Measurements from ENCODE around the gene ZSCAN5B. TPM values are rescaled to one million over a fixed set of nuclear protein-coding genes. Genes with fewer than 3 reads are reported as not detected.

The ZSCAN5B gene
- total and polyA plus RNA-seq, 2 of the 13 experiments (the other 11 are each of a cell fraction or from before 2014, with no cell fraction given): not detected

- TF ChIP-seq HMGXB4 (CRISPR knock-in tag; IDR thresholded peaks at IDR 0.05; ENCODE audit: borderline replicate concordance in 1 of 2, low read depth in 1 of 2): 0 out of 4 replicates have a peak, but pooled peaks of 1 of the 2 experiments have one; percentile 37
- no peak for TF ChIP-seq ZNF841 (CRISPR knock-in tag; IDR thresholded peaks at IDR 0.05; ENCODE audit: borderline replicate concordance)
- TF ChIP-seq TBX3 (IDR thresholded peaks at IDR 0.05; ENCODE audit: borderline replicate concordance): no peak
- TF ChIP-seq ZSCAN31 (CRISPR knock-in tag; IDR thresholded peaks at IDR 0.05; ENCODE audit: low read depth): peak; percentile 20; the same call in 1 of the 2 replicates
- TF ChIP-seq TOPORS (CRISPR knock-in tag; IDR thresholded peaks at IDR 0.05): 0 out of 2 replicates have a peak, but pooled peaks have one; percentile 63
- TF ChIP-seq HNF4A (CRISPR knock-in tag; IDR thresholded peaks at IDR 0.05): peak; percentile 58
- TF ChIP-seq ZNF652 (CRISPR knock-in tag; IDR thresholded peaks at IDR 0.05; ENCODE audit: borderline replicate concordance, low read depth): 0 out of 2 replicates have a peak, but pooled peaks have one; percentile 2
- TF ChIP-seq ZFP36 (IDR thresholded peaks at IDR 0.05; ENCODE audit: borderline replicate concordance, low read depth, low read length, partially characterized antibody): no peak
- TF ChIP-seq ZNF343 (CRISPR knock-in tag; IDR thresholded peaks at IDR 0.05): peak; percentile 66; the same call in 1 of the 2 replicates
- peak; percentile 86; the same call in 1 of the 2 replicates for TF ChIP-seq ZNF572 (CRISPR knock-in tag; IDR thresholded peaks at IDR 0.05)
- TF ChIP-seq EEA1 (CRISPR knock-in tag; IDR thresholded peaks at IDR 0.05; ENCODE audit: borderline replicate concordance): no peak
- no peak for TF ChIP-seq SIN3A (IDR thresholded peaks at IDR 0.05; ENCODE audit: borderline replicate concordance, low read depth, low read length)
- no peak for TF ChIP-seq ZNF460 (CRISPR knock-in tag; IDR thresholded peaks at IDR 0.05; ENCODE audit: borderline replicate concordance)
- TF ChIP-seq ATAD3A (CRISPR knock-in tag; IDR thresholded peaks at IDR 0.05): no peak
- 0 out of 2 replicates have a peak, but pooled peaks have one; percentile 29 for TF ChIP-seq ZNF609 (CRISPR knock-in tag; IDR thresholded peaks at IDR 0.05; ENCODE audit: borderline replicate concordance)
- TF ChIP-seq ZNF607 (CRISPR knock-in tag; IDR thresholded peaks at IDR 0.05; ENCODE audit: borderline replicate concordance): 0 out of 2 replicates have a peak, but pooled peaks have one; percentile 6
- no peak for TF ChIP-seq ZBTB42 (CRISPR knock-in tag; IDR thresholded peaks at IDR 0.05)
- TF ChIP-seq GABPA (IDR thresholded peaks at IDR 0.05; ENCODE audit: low read depth, low read length): no peak
- no peak for TF ChIP-seq GABPA (CRISPR knock-in tag; IDR thresholded peaks at IDR 0.05; ENCODE audit: low read depth)
- 0 out of 2 replicates have a peak, but pooled peaks have one; percentile 49 for TF ChIP-seq ZNF543 (CRISPR knock-in tag; IDR thresholded peaks at IDR 0.05)
- TF ChIP-seq ZIK1 (CRISPR knock-in tag; IDR thresholded peaks at IDR 0.05; ENCODE audit: borderline replicate concordance, low read depth): no peak
- TF ChIP-seq MAX (IDR thresholded peaks at IDR 0.05): peak; percentile 52
- no peak for TF ChIP-seq ZNF451 (CRISPR knock-in tag; IDR thresholded peaks at IDR 0.05)
- TF ChIP-seq MYC (CRISPR knock-in tag; IDR thresholded peaks at IDR 0.05; ENCODE audit: borderline replicate concordance): peak; percentile 62; the same call in 1 of the 2 replicates
- no peak for TF ChIP-seq NFE2 (CRISPR knock-in tag; IDR thresholded peaks at IDR 0.05)
Observed at GRCh38 chr19:56142897-56143434, 54.6 kb downstream of the ZSCAN5B start (continued).
